T-helper 17 cell (primary cell): ENCODE measurements around the gene S100A8. TPM values are rescaled to one million over a fixed set of nuclear protein-coding genes. Genes with fewer than 3 reads are reported as not detected.

ENCODE experiments used
- ATAC-seq: fragments of 150-1000 bp; cut with Tn5 transposase; 2 replicates; pipeline ENCODE4 v1.10.0; 2021; ENCODE audit warnings: mild to moderate bottlenecking, moderate library complexity
- DNase-seq, 3 donors: peaks; one replicate each; pipeline versions ENCODE4 v3.0.0 to v3.0.0-alpha.2; 2020 to 2021
- H3K9me3 ChIP-seq: one replicate; pipeline ENCODE4 v1.7.0; 2013; ENCODE audit warnings: low read length, mild to moderate bottlenecking; ENCODE audit not compliant: control insufficient read depth, poor library complexity, severe bottlenecking
- H3K27ac Mint-ChIP-seq: one replicate; pipeline ENCODE4 v1.8.0; 2022; ENCODE audit warnings: mild to moderate bottlenecking, moderate library complexity, mixed read lengths
- H3K27me3 Mint-ChIP-seq: one replicate; pipeline ENCODE4 v1.8.0; 2022; ENCODE audit warnings: mixed read lengths
- H3K36me3 Mint-ChIP-seq: one replicate; pipeline ENCODE4 v1.8.0; 2022; ENCODE audit warnings: low read depth, mixed read lengths
- H3K4me1 Mint-ChIP-seq: one replicate; pipeline ENCODE4 v1.8.0; 2022; ENCODE audit warnings: mild to moderate bottlenecking, mixed read lengths
- H3K4me3 Mint-ChIP-seq: one replicate; pipeline ENCODE4 v1.8.0; 2022; ENCODE audit warnings: mild to moderate bottlenecking, moderate library complexity, mixed read lengths
- total RNA-seq, 4 donors: library from RNA in 2 of 4; stranded (reverse) in 2 of 4; gene quantifications; one replicate each; pipeline ENCODE4 v1.2.3 and lab custom pipeline; 2022 to 2026

The S100A8 gene
- total RNA-seq, 2 donors from 2014 or later, result 4.6 to 110 TPM

DNA sequence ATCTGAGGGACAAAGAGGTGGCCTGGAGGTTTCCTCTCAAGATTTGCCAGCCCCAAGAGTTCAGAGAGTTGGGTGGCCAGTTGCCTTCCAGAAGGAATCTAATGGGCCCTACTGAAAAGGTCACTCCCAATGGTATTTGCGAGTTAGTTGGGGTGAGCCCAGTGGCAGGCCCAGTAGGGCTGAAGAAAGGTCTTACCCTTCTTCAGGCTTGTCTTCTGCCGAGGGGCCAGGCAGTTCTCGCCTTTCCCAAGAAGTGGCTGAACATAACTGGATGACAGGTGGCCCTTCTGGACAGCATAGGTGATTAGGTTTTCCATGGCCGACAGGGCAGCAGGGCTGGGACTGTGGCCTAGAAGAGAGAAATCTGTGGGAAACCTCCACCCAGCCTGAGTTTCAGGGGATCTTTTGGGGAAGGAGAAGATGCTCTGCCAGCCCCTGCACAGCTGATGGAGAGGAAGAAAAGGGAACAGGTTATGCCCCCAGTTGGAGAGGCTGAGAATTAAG, 49.4 kb downstream of the S100A8 start:
- DNase-seq (no peak), ATAC-seq (no peak)
- no peaks in the 10 kb centered on the region for H3K36me3 Mint-ChIP-seq
- H3K4me1 Mint-ChIP-seq, result peaks cover 44% of the 10 kb centered on the region
- H3K27me3 Mint-ChIP-seq, result peaks cover 20% of the 10 kb centered on the region
- no peak overlapping the region for H3K27ac Mint-ChIP-seq
- no peaks in the 10 kb centered on the region for H3K9me3 ChIP-seq
- no peak overlapping the region for H3K4me3 Mint-ChIP-seq

DNA sequence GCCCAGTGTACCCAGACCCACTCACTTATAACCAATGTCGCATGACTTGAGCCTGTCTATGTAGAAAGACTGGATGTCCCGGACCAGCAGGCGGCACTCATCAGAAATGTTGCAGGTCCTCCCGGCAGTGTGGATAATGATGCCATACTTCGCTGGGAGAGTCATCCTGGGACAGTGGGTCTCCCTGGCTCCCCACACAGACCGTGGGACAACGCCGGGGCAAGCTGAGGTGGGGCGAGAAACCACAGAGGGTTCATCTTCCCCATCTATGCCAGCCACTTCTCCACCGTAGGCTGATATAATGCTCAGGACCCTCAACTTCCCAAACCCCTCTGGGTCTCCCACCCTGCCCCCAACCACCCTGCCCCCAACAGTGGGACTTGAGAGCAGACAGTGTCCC, 50.5 kb downstream of the S100A8 start:
- no peaks in the 10 kb centered on the region for H3K9me3 ChIP-seq
- H3K4me3 Mint-ChIP-seq, result no peak overlapping the region
- peaks cover 19% of the 10 kb centered on the region for H3K27me3 Mint-ChIP-seq
- no peak overlapping the region for H3K27ac Mint-ChIP-seq
- DNase-seq, result no peak
- ATAC-seq, result no peak
- no peaks in the 10 kb centered on the region for H3K36me3 Mint-ChIP-seq
- peaks cover 33% of the 10 kb centered on the region for H3K4me1 Mint-ChIP-seq

Other genes with a start within 250 kb of the S100A8 start
- not detected for gene SPRR2G, start 240.2 kb downstream of the S100A8 start, total RNA-seq
- gene LELP1, start 187.6 kb downstream of the S100A8 start, total RNA-seq, result not detected
- not detected for gene PRR9, start 173.5 kb downstream of the S100A8 start, total RNA-seq
- gene LORICRIN, start 131.4 kb downstream of the S100A8 start, total RNA-seq, result not detected
- gene PGLYRP3, start 78.1 kb downstream of the S100A8 start, total RNA-seq, result not detected
- gene PGLYRP4, start 42.2 kb downstream of the S100A8 start, total RNA-seq, result not detected
- 100 to 1,000 TPM in 1 of 2 donors, 10 to 100 TPM in 1; 11.9 to 138 TPM for gene S100A9, start 33.2 kb downstream of the S100A8 start, total RNA-seq
- gene S100A12, start 15.5 kb downstream of the S100A8 start, total RNA-seq, result 1 to 10 TPM; 2.0 to 9.1 TPM
- gene S100A7A, start 25.4 kb upstream of the S100A8 start, total RNA-seq, result not detected
- not detected for gene S100A7, start 69.6 kb upstream of the S100A8 start, total RNA-seq
- 100 to 1,000 TPM; 303 to 331 TPM for gene S100A6, start 144.9 kb upstream of the S100A8 start, total RNA-seq
- 1 to 10 TPM in 1 of 2 donors, not detected in 1; 1.1 TPM for gene S100A5, start 149.9 kb upstream of the S100A8 start, total RNA-seq
- gene S100A4, start 154.7 kb upstream of the S100A8 start, total RNA-seq, result 1,000 to 10,000 TPM in 1 of 2 donors, 100 to 1,000 TPM in 1; 935 to 1,018 TPM
- gene S100A3, start 158.2 kb upstream of the S100A8 start, total RNA-seq, result not detected
- gene S100A2, start 174.8 kb upstream of the S100A8 start, total RNA-seq, result under 1 TPM in 1 of 2 donors, not detected in 1; 0.52 TPM
- gene S100A16, start 222.1 kb upstream of the S100A8 start, total RNA-seq, result not detected
- gene S100A14, start 225.3 kb upstream of the S100A8 start, total RNA-seq, result not detected
- 1 to 10 TPM; 3.1 to 4.6 TPM for gene S100A13, start 236.4 kb upstream of the S100A8 start, total RNA-seq
- gene S100A1, start 237.4 kb upstream of the S100A8 start, total RNA-seq, result not detected
- gene CHTOP, start 243.0 kb upstream of the S100A8 start, total RNA-seq, result 10 to 100 TPM; 82.0 to 82.4 TPM